IMR-90 (cell line): ENCODE results near the gene GUCY2D. TPM values are rescaled to one million over a fixed set of nuclear protein-coding genes. Genes with fewer than 3 reads are reported as not detected.

ENCODE experiments used
- ATAC-seq: fragments of 200-7000 bp; cut with Tn5 transposase; 2 replicates; pipeline ENCODE4 v1.9.1; 2020; ENCODE audit warnings: low read depth, mild to moderate bottlenecking, moderate library complexity
- BruUV-seq: library from RNA; stranded (reverse); fragments of 400-500 nt; replicated peaks from 2 replicates; lab custom pipeline; 2021; lab: Mats Ljungman, UMichigan
- CTCF ChIA-PET: fragments of 300-600 bp; formaldehyde crosslinking; extraction: SDS; loops from one replicate; lab custom pipeline; 2021; ENCODE audit warnings: antibody characterized with exemption; lab: Yijun Ruan, JAX
- POLR2A ChIA-PET: fragments of 300-600 bp; sonication (Branson Sonifier 250); formaldehyde crosslinking; loops from one replicate; lab custom pipeline; 2022; ENCODE audit warnings: antibody characterized with exemption; ENCODE audit not compliant: unreplicated experiment; lab: Charles Lee
- DNase-seq: peaks from one replicate; pipeline ENCODE4 v3.0.0; 2013
- H2AFZ ChIP-seq: replicated peaks from 2 replicates; pipeline ENCODE3; 2013; ENCODE audit warnings: low read length, mild to moderate bottlenecking; ENCODE audit not compliant: poor library complexity
- H2AK5ac ChIP-seq: 2 replicates; pipeline ENCODE4 v1.6.1; 2013; ENCODE audit warnings: low read depth, low read length, inconsistent platforms
- H2AK9ac ChIP-seq: replicated peaks from 2 replicates; pipeline ENCODE3; 2013; ENCODE audit warnings: mild to moderate bottlenecking, low read depth, low read length, moderate library complexity; ENCODE audit not compliant: poor library complexity
- H2BK120ac ChIP-seq: 2 replicates; pipeline ENCODE4 v1.6.1; 2013; ENCODE audit warnings: low read depth, low read length, inconsistent platforms
- H2BK15ac ChIP-seq: 3 replicates; pipeline ENCODE4 v1.6.1; 2013; ENCODE audit warnings: low read depth, low read length, inconsistent platforms
- H2BK20ac ChIP-seq: 2 replicates; pipeline ENCODE4 v1.6.1; 2013; ENCODE audit warnings: low read depth, mild to moderate bottlenecking, inconsistent platforms, low read length, moderate library complexity
- H2BK5ac ChIP-seq: 2 replicates; pipeline ENCODE4 v1.6.1; 2013; ENCODE audit warnings: mild to moderate bottlenecking, low read depth, low read length, inconsistent platforms; ENCODE audit not compliant: poor library complexity, severe bottlenecking
- H3K14ac ChIP-seq: replicated peaks from 2 replicates; pipeline ENCODE4 v1.6.1; 2013; ENCODE audit warnings: low read depth, low read length, inconsistent platforms
- H3K18ac ChIP-seq: 2 replicates; pipeline ENCODE4 v1.6.1; 2013; ENCODE audit warnings: low read depth, low read length, control low read depth
- H3K23ac ChIP-seq: 2 replicates; pipeline ENCODE4 v1.6.1; 2013; ENCODE audit warnings: low read depth, low read length, inconsistent platforms
- H3K27ac ChIP-seq: 2 replicates; pipeline ENCODE4 v1.5.1; 2013; ENCODE audit warnings: mild to moderate bottlenecking, control low read depth, low read length; ENCODE audit not compliant: insufficient read depth
- H3K27me3 ChIP-seq: 2 replicates; pipeline ENCODE4 v1.6.1; 2013; ENCODE audit warnings: low read length; ENCODE audit not compliant: control insufficient read depth, insufficient read depth
- H3K36me3 ChIP-seq: 2 replicates; pipeline ENCODE4 v1.6.1; 2013; ENCODE audit warnings: low read length, mixed read lengths; ENCODE audit not compliant: control insufficient read depth, insufficient read depth
- H3K4ac ChIP-seq: 2 replicates; pipeline ENCODE4 v1.6.1; 2013; ENCODE audit warnings: low read depth, low read length, inconsistent platforms
- H3K4me1 ChIP-seq: 2 replicates; pipeline ENCODE4 v1.6.1; 2013; ENCODE audit warnings: low read length, mixed read lengths; ENCODE audit not compliant: control insufficient read depth, insufficient read depth
- H3K4me2 ChIP-seq: 2 replicates; pipeline ENCODE4 v1.6.1; 2013; ENCODE audit warnings: low read depth, mild to moderate bottlenecking, control low read depth, low read length, moderate library complexity
- H3K4me3 ChIP-seq: 2 replicates; pipeline ENCODE4 v1.5.1; 2013; ENCODE audit warnings: low read depth, mild to moderate bottlenecking, control low read depth, low read length, moderate library complexity; ENCODE audit not compliant: insufficient read depth
- H3K56ac ChIP-seq: 2 replicates; pipeline ENCODE4 v1.6.1; 2013; ENCODE audit warnings: low read length, inconsistent platforms; ENCODE audit not compliant: insufficient read depth; ENCODE audit errors: extremely low read depth
- H3K79me1 ChIP-seq, 2 experiments: 2 replicates each; pipeline ENCODE4 v1.6.1; 2013; ENCODE audit warnings: low read length in 2 of 2, inconsistent platforms in 1 of 2, low read depth in 1 of 2
- H3K9ac ChIP-seq: 2 replicates; pipeline ENCODE4 v1.6.1; 2013; ENCODE audit warnings: low read depth, low read length, control low read depth
- H3K9me1 ChIP-seq: 2 replicates; pipeline ENCODE4 v1.6.1; 2013; ENCODE audit warnings: low read length, inconsistent platforms; ENCODE audit not compliant: insufficient read depth
- H3K9me3 ChIP-seq: 2 replicates; pipeline ENCODE4 v1.6.1; 2013; ENCODE audit warnings: low read length; ENCODE audit not compliant: control insufficient read depth, insufficient read depth
- H4K20me1 ChIP-seq: 2 replicates; pipeline ENCODE4 v1.6.1; 2013; ENCODE audit warnings: low read length, inconsistent platforms; ENCODE audit not compliant: insufficient read depth
- H4K5ac ChIP-seq: 2 replicates; pipeline ENCODE4 v1.6.1; 2013; ENCODE audit warnings: mild to moderate bottlenecking, low read depth, low read length, control low read depth
- H4K8ac ChIP-seq, 2 experiments: 2 replicates each; pipeline ENCODE4 v1.6.1; 2013; ENCODE audit warnings: low read depth in 2 of 2, low read length in 2 of 2, control low read depth in 1 of 2, inconsistent platforms in 1 of 2
- H4K91ac ChIP-seq: 2 replicates; pipeline ENCODE4 v1.6.1; 2013; ENCODE audit warnings: low read depth, low read length, inconsistent platforms; ENCODE audit not compliant: insufficient read depth
- BHLHE40 ChIP-seq: fragments of 150-350 bp; IDR thresholded peaks from 2 replicates; pipeline ENCODE4 v1.6.1; 2016; ENCODE audit warnings: mild to moderate bottlenecking, low read depth, low read length
- CEBPB ChIP-seq: IDR thresholded peaks from 2 replicates; pipeline ENCODE4 v1.6.1; 2012; ENCODE audit warnings: low read depth, low read length, improper control_type of control experiment
- CHD1 ChIP-seq: IDR thresholded peaks from 2 replicates; pipeline ENCODE4 v1.6.1; 2012; ENCODE audit warnings: low read depth, low read length, improper control_type of control experiment
- FOS ChIP-seq: fragments of 150-350 bp; IDR thresholded peaks from 2 replicates; pipeline ENCODE4 v1.6.1; 2016; ENCODE audit warnings: low read depth, low read length
- MAFK ChIP-seq: IDR thresholded peaks from 2 replicates; pipeline ENCODE4 v1.6.1; 2012; ENCODE audit warnings: low read depth, low read length, improper control_type of control experiment
- MAZ ChIP-seq: IDR thresholded peaks from 2 replicates; pipeline ENCODE4 v1.6.1; 2012; ENCODE audit warnings: low read depth, mild to moderate bottlenecking, low read length, improper control_type of control experiment, moderate library complexity, borderline replicate concordance
- MXI1 ChIP-seq: IDR thresholded peaks from 2 replicates; pipeline ENCODE4 v1.6.1; 2012; ENCODE audit warnings: low read depth, mild to moderate bottlenecking, low read length, moderate library complexity, borderline replicate concordance
- NFE2L2 ChIP-seq: fragments of 150-350 bp; IDR thresholded peaks from 2 replicates; pipeline ENCODE4 v1.6.1; 2016; ENCODE audit warnings: low read depth, mild to moderate bottlenecking, low read length
- POLR2A ChIP-seq: IDR thresholded peaks from 2 replicates; pipeline ENCODE4 v1.6.1; 2012; ENCODE audit warnings: mild to moderate bottlenecking, low read depth, low read length
- RAD21 ChIP-seq: IDR thresholded peaks from 2 replicates; pipeline ENCODE4 v1.6.1; 2012; ENCODE audit warnings: low read length, improper control_type of control experiment
- RCOR1 ChIP-seq: IDR thresholded peaks from 2 replicates; pipeline ENCODE4 v1.6.1; 2012; ENCODE audit warnings: mild to moderate bottlenecking, low read length, improper control_type of control experiment; ENCODE audit not compliant: insufficient replicate concordance
- RFX5 ChIP-seq: IDR thresholded peaks from 2 replicates; pipeline ENCODE4 v1.8.0; 2012; ENCODE audit warnings: low read depth, mild to moderate bottlenecking, low read length, moderate library complexity
- SMC3 ChIP-seq: fragments of 150-350 bp; IDR thresholded peaks from 2 replicates; pipeline ENCODE4 v1.6.1; 2016; ENCODE audit warnings: low read depth, mild to moderate bottlenecking, antibody characterized with exemption, low read length, moderate library complexity
- WGBS, 2 experiments: methylation state at CpG; one replicate each; pipeline versions ENCODE4 v1.1.5 to v1.1.7; 2013; ENCODE audit warnings: missing lambda C conversion rate in 2 of 2; ENCODE audit not compliant: insufficient read length in 1 of 2; ENCODE audit errors: extremely low coverage in 2 of 2; 5-methylcytosine and 5-hydroxymethylcytosine counted together
- dilution Hi-C: fragments of 300-500 bp; cut with HindIII; formaldehyde crosslinking; loops from one replicate; pipeline ENCODE4 v1.14.3; 2018; ENCODE audit warnings: low sequenced_read_pairs; ENCODE audit not compliant: unreplicated experiment
- in situ Hi-C: fragments of 300-500 bp; cut with MboI; formaldehyde crosslinking; loops from 3 replicates; pipeline ENCODE4 v1.14.3; 2019; ENCODE audit warnings: low sequenced_read_pairs, inconsistent platforms, mixed read lengths
- intact Hi-C: fragments of 100-400 bp; cut with micrococcal nuclease; formaldehyde crosslinking; loops from 2 replicates; pipeline ENCODE4 v1.10.0; 2022
- polyA plus RNA-seq, 3 experiments: library from polyadenylated mRNA; depleted of rRNA; stranded (reverse); fragments of >200 nt; gene quantifications; 2 replicates each; pipeline ENCODE4 v1.2.3, GENCODE V29; 2012; ENCODE audit warnings: low replicate concordance in 1 of 3
- total RNA-seq: library from RNA; depleted of rRNA; stranded (reverse); fragments of >200 nt; gene quantifications from 2 replicates; pipeline ENCODE4 v1.2.3, GENCODE V29; 2012
- TF ChIP-seq, protein P1 (sequence below): fragments of 150-350 bp; IDR thresholded peaks from 2 replicates; pipeline ENCODE4 v1.6.1; 2017; ENCODE audit warnings: mild to moderate bottlenecking, antibody characterized with exemption, low read length, low read depth
- TF ChIP-seq, protein P2 (sequence below): conservative IDR thresholded peaks from 2 replicates; pipeline ENCODE4 v1.5.1; 2012; ENCODE audit warnings: mild to moderate bottlenecking, low read depth, low read length, improper control_type of control experiment
- TF ChIP-seq, protein P3 (sequence below): fragments of 150-350 bp; IDR thresholded peaks from 2 replicates; pipeline ENCODE4 v1.6.1; 2016; ENCODE audit warnings: low read depth, mild to moderate bottlenecking, low read length, moderate library complexity, borderline replicate concordance

The GUCY2D gene
- total and polyA plus RNA-seq, 2 of the 4 experiments (the other 2 are of a cell fraction), result 0.03 TPM; not detected in 1

DNA sequence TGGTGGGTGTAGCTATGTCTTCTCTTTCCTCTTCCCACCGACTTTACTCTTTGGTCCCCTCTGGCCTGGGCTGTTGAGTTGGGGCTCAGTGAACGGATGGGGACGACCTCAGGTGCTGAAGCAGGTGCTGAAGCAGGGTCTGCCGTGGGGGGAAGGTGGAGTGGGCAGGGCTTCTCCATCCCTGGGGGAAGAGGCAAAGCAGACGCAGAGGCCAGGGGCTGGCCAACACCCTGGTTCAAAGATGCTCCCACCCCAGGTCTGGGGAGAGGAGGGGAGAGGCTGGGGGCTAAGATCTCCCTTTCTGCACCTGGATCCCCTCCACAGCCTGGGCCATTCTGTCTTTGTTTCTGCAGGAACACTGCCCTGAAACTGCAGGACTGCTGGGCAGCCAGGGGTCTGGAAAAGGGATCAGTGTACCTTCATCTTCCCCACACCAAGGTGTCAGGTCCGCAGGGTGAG lies 62.2 kb downstream of the GUCY2D start:
- H3K9ac ChIP-seq, result no peak overlapping the region
- no peak overlapping the region for H4K8ac ChIP-seq
- BruUV-seq, result no TSS peak
- no peak overlapping the region for H3K4me2 ChIP-seq
- H2AK9ac ChIP-seq, result no peak overlapping the region
- no peak overlapping the region for H3K27ac ChIP-seq
- H4K91ac ChIP-seq, result no peak overlapping the region
- in situ Hi-C loops (no loop called here), intact Hi-C loops (loop anchor here (5.0 to 10.0 kb wide), 2 partner anchors 158 to 720 kb away; no protein-coding TSS in a partner anchor), dilution Hi-C loops (no loop called here)
- no peak overlapping the region for H4K5ac ChIP-seq
- no peak overlapping the region for H3K23ac ChIP-seq
- no peak overlapping the region for H2AK5ac ChIP-seq
- H3K9me1 ChIP-seq, result no peaks in the 10 kb centered on the region
- DNase-seq, result no peak
- CTCF ChIA-PET, result no interaction called here
- H3K14ac ChIP-seq, result no peak overlapping the region
- no peak overlapping the region for H2BK15ac ChIP-seq
- H3K4ac ChIP-seq, result no peak overlapping the region
- H3K4me3 ChIP-seq, result no peak overlapping the region
- ATAC-seq, result no peak
- H2BK20ac ChIP-seq, result no peak overlapping the region
- WGBS, 2 experiments, result no CpG with 5 or more reads among the region's 6 CpGs
- H3K27me3 ChIP-seq, result peaks cover 80% of the 10 kb centered on the region
- POLR2A ChIA-PET, result no interaction called here
- H3K4me1 ChIP-seq, result no peaks in the 10 kb centered on the region
- H3K79me1 ChIP-seq, result no peaks in the 10 kb centered on the region
- no peaks in the 10 kb centered on the region for H3K9me3 ChIP-seq
- H2BK5ac ChIP-seq, result no peak overlapping the region
- no peak overlapping the region for H3K56ac ChIP-seq
- peaks cover 5% of the 10 kb centered on the region; the same call in 1 of the 2 replicates for H4K20me1 ChIP-seq
- no peak overlapping the region for H2BK120ac ChIP-seq
- H2AFZ ChIP-seq, result no peak overlapping the region
- H3K18ac ChIP-seq, result no peak overlapping the region
- no peaks in the 10 kb centered on the region for H3K36me3 ChIP-seq
- TF ChIP-seq MAZ, result no peak
- TF ChIP-seq POLR2A, result no peak
- no peak for TF ChIP-seq BHLHE40
- no peak for TF ChIP-seq MXI1
- no peak for TF ChIP-seq CEBPB
- TF ChIP-seq, protein P1, sequence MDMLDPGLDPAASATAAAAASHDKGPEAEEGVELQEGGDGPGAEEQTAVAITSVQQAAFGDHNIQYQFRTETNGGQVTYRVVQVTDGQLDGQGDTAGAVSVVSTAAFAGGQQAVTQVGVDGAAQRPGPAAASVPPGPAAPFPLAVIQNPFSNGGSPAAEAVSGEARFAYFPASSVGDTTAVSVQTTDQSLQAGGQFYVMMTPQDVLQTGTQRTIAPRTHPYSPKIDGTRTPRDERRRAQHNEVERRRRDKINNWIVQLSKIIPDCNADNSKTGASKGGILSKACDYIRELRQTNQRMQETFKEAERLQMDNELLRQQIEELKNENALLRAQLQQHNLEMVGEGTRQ, result no peak
- no peak for TF ChIP-seq MAFK
- TF ChIP-seq RFX5, result no peak
- TF ChIP-seq RAD21, result no peak
- TF ChIP-seq FOS, result no peak
- no peak for TF ChIP-seq SMC3
- TF ChIP-seq RCOR1, result no peak
- TF ChIP-seq, protein P2, sequence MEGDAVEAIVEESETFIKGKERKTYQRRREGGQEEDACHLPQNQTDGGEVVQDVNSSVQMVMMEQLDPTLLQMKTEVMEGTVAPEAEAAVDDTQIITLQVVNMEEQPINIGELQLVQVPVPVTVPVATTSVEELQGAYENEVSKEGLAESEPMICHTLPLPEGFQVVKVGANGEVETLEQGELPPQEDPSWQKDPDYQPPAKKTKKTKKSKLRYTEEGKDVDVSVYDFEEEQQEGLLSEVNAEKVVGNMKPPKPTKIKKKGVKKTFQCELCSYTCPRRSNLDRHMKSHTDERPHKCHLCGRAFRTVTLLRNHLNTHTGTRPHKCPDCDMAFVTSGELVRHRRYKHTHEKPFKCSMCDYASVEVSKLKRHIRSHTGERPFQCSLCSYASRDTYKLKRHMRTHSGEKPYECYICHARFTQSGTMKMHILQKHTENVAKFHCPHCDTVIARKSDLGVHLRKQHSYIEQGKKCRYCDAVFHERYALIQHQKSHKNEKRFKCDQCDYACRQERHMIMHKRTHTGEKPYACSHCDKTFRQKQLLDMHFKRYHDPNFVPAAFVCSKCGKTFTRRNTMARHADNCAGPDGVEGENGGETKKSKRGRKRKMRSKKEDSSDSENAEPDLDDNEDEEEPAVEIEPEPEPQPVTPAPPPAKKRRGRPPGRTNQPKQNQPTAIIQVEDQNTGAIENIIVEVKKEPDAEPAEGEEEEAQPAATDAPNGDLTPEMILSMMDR, result no peak
- TF ChIP-seq, protein P3, sequence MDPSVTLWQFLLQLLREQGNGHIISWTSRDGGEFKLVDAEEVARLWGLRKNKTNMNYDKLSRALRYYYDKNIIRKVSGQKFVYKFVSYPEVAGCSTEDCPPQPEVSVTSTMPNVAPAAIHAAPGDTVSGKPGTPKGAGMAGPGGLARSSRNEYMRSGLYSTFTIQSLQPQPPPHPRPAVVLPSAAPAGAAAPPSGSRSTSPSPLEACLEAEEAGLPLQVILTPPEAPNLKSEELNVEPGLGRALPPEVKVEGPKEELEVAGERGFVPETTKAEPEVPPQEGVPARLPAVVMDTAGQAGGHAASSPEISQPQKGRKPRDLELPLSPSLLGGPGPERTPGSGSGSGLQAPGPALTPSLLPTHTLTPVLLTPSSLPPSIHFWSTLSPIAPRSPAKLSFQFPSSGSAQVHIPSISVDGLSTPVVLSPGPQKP, result no peak
- no peak for TF ChIP-seq CHD1
- TF ChIP-seq NFE2L2, result no peak
